ENCODE data around the gene FAM83G. TPM values are rescaled to one million over a fixed set of nuclear protein-coding genes. Genes with fewer than 3 reads are reported as not detected.
"Not testable (repeated sequence)": the region's sequence is repeated elsewhere in the genome, so short reads cannot be mapped to it uniquely, and the experiment has no call there.

Gene FAM83G
- total RNA-seq, 2 experiments from 2014 or later, result 2.9 to 3.0 TPM

DNA sequence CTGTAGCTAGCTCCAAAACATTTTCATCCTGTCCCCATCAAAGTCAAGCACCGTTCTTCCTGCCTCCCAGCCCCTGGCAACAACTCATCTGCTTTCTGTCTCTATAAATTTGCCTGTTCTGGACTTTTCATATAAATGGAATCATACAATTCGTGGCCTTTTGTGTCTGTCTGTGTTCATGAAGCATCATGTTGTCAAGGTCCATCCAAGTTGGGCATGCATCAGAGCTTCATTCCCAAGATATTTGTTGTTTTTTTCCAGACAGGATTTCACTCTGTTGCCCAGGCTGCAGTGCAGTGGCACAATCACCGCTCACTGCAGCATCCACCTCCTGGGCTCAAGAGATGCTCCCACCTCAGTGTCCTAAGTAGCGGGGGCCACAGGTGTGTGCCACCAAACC lies 46.7 kb downstream of the FAM83G start:
- intact Hi-C loops (cut with DNase I, micrococcal nuclease), result loop anchor here (1.0 to 10.0 kb wide), 4 partner anchors 38 to 143 kb away; partner anchors contain the start of gene FAM83G (in 1 of the 2)
- Histone ChIP-seq H3K4me3 (ENCODE audit: low read length) (no peak overlapping the region), H3K9me3 (ENCODE audit: control insufficient read depth in 1 of 2, insufficient read depth in 1 of 2, low read length in 2 of 2) (no peaks in the 10 kb centered on the region), H3K27me3 (ENCODE audit: control insufficient read depth in 1 of 2, insufficient read depth in 2 of 2, low read length in 2 of 2) (no peaks in the 10 kb centered on the region), H3K4me1 (ENCODE audit: insufficient read depth, low read length) (peaks cover 57% of the 10 kb centered on the region), H3K36me3 (ENCODE audit: insufficient read depth, low read length) (no peaks in the 10 kb centered on the region), H3K27ac (ENCODE audit: low read depth in 1 of 2, low read length in 2 of 2) (no peak overlapping the region)
- no peaks in the 10 kb centered on the region for H3K36me3 Mint-ChIP-seq (ENCODE audit: low read depth)
- POLR2A ChIA-PET, result interaction anchor here (0.6 kb wide), 1 partner anchor 500 kb away, joined by 3 read pairs; no protein-coding TSS in a partner anchor
- H3K4me3 Mint-ChIP-seq, result no peak overlapping the region
- DNase-seq, result no peak
- H3K9me3 Mint-ChIP-seq, result no peaks in the 10 kb centered on the region
- H3K4me1 Mint-ChIP-seq (ENCODE audit: low read depth), result peaks cover 50% of the 10 kb centered on the region
- no peak overlapping the region for H3K27ac Mint-ChIP-seq
- TF ChIP-seq, protein P1, sequence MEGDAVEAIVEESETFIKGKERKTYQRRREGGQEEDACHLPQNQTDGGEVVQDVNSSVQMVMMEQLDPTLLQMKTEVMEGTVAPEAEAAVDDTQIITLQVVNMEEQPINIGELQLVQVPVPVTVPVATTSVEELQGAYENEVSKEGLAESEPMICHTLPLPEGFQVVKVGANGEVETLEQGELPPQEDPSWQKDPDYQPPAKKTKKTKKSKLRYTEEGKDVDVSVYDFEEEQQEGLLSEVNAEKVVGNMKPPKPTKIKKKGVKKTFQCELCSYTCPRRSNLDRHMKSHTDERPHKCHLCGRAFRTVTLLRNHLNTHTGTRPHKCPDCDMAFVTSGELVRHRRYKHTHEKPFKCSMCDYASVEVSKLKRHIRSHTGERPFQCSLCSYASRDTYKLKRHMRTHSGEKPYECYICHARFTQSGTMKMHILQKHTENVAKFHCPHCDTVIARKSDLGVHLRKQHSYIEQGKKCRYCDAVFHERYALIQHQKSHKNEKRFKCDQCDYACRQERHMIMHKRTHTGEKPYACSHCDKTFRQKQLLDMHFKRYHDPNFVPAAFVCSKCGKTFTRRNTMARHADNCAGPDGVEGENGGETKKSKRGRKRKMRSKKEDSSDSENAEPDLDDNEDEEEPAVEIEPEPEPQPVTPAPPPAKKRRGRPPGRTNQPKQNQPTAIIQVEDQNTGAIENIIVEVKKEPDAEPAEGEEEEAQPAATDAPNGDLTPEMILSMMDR (IDR thresholded peaks at IDR 0.05), result no peak
- CTCF ChIA-PET, result interaction anchor here (0.6 kb wide), 1 partner anchor 10 kb away, joined by 3 read pairs; no protein-coding TSS in a partner anchor
- ATAC-seq (ENCODE audit: poor library complexity), result no peak
- H3K27me3 Mint-ChIP-seq, result no peaks in the 10 kb centered on the region

- DNase-seq (no peak), ATAC-seq (ENCODE audit: poor library complexity) (no peak)
- Histone ChIP-seq H3K36me3 (ENCODE audit: insufficient read depth, low read length) (no peaks in the 10 kb centered on the region), H3K4me1 (ENCODE audit: insufficient read depth, low read length) (peaks cover 63% of the 10 kb centered on the region), H3K4me3 (ENCODE audit: low read length) (no peak overlapping the region), H3K9me3 (ENCODE audit: control insufficient read depth in 1 of 2, insufficient read depth in 1 of 2, low read length in 2 of 2) (no peaks in the 10 kb centered on the region), H3K27ac (ENCODE audit: low read depth in 1 of 2, low read length in 2 of 2) (no peak overlapping the region), H3K27me3 (ENCODE audit: control insufficient read depth in 1 of 2, insufficient read depth in 2 of 2, low read length in 2 of 2) (no peaks in the 10 kb centered on the region)
- ChIA-PET CTCF (no interaction called here), POLR2A (interaction anchor here (1.1 kb wide), 1 partner anchor 11 kb away, joined by 5 read pairs; no protein-coding TSS in a partner anchor)
- Mint-ChIP-seq H3K9me3 (no peaks in the 10 kb centered on the region), H3K27ac (peak overlapping the region; percentile 65), H3K4me1 (ENCODE audit: low read depth) (peaks cover 50% of the 10 kb centered on the region), H3K4me3 (no peak overlapping the region), H3K36me3 (ENCODE audit: low read depth) (no peaks in the 10 kb centered on the region), H3K27me3 (no peaks in the 10 kb centered on the region)
- intact Hi-C loops (cut with DNase I, micrococcal nuclease), result loop anchor here in 1 of 2 experiments (5.0 to 10.0 kb wide), 2 partner anchors 46 to 142 kb away; partner anchors contain the start of gene FAM83G
- TF ChIP-seq, protein P1 (IDR thresholded peaks at IDR 0.05), result no peak
These were observed 48.0 kb downstream of the FAM83G start for GRCh38 chr17:18956581-18956980.

DNA sequence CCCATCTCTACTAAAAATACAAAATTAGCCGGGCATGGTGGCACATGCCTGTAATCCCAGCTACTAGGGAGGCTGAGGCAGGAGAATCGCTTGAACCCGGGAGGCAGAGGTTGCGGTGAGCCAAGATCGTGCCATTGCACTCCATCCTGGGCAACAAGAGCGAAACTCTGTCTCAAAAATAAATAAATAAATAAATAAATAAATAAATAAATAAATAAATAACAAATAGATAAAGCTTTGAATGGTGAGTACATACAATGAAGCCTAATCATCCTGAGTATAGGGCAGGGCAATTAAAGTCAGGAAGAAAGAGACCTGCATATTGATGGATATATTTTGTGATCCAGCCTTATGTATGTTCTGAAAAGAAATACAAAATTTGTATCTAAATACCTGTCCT lies 48.5 kb downstream of the FAM83G start:
- H3K36me3 ChIP-seq (ENCODE audit: insufficient read depth, low read length); H3K4me3 ChIP-seq (ENCODE audit: low read length); H3K9me3 ChIP-seq (ENCODE audit: control insufficient read depth in 1 of 2, insufficient read depth in 1 of 2, low read length in 2 of 2); H3K27ac ChIP-seq (ENCODE audit: low read depth in 1 of 2, low read length in 2 of 2); H3K9me3 Mint-ChIP-seq; H3K27me3 Mint-ChIP-seq; H3K36me3 Mint-ChIP-seq (ENCODE audit: low read depth); H3K4me3 Mint-ChIP-seq; CTCF ChIA-PET; H3K27me3 ChIP-seq (ENCODE audit: control insufficient read depth in 1 of 2, insufficient read depth in 2 of 2, low read length in 2 of 2); DNase-seq: not testable (repeated sequence)
- Mint-ChIP-seq H3K27ac (peak overlapping the region; percentile 81), H3K4me1 (ENCODE audit: low read depth) (peaks cover 49% of the 10 kb centered on the region)
- peaks cover 59% of the 10 kb centered on the region for H3K4me1 ChIP-seq (ENCODE audit: insufficient read depth, low read length)
- POLR2A ChIA-PET, result interaction anchor here (0.6 to 2.1 kb wide), 14 partner anchors 10 to 692 kb away, joined by 3 to 17 read pairs (median 4); partner anchors contain the start of genes ALDH3A2 and PRPSAP2
- intact Hi-C loops (cut with DNase I, micrococcal nuclease), result loop anchor here in 1 of 2 experiments (5.0 to 10.0 kb wide), 2 partner anchors 46 to 141 kb away; partner anchors contain the start of gene FAM83G
- ATAC-seq (ENCODE audit: poor library complexity), result peak; percentile 3
